Measurements from ENCODE around the gene C3orf18.

- TF ChIP-seq CTCF (IDR thresholded peaks at IDR 0.05): no peak
- TF ChIP-seq POLR2A (IDR thresholded peaks at IDR 0.05): no peak
Measured at GRCh38 chr3:50554553-50554952, 13.0 kb downstream of the C3orf18 start.

Measured in testis (tissue), 2 donors.